ENCODE results near the gene TBX1.
"Not testable (repeated sequence)": the region's sequence is repeated elsewhere in the genome, so short reads cannot be mapped to it uniquely, and the experiment has no call there.

The TBX1 gene

GRCh38 chr22:19784384-19785175 is 24.0 kb downstream of the TBX1 start:
- no peak for DNase-seq (ENCODE audit: low spot score)

- DNase-seq (ENCODE audit: low spot score) = no peak
Measured at GRCh38 chr22:19785461-19786263, 25.1 kb downstream of the TBX1 start.

- no peak for DNase-seq (ENCODE audit: low spot score)
Measured at GRCh38 chr22:19786264-19786585, 25.6 kb downstream of the TBX1 start.

- no peak for DNase-seq (ENCODE audit: low spot score)
Measured at GRCh38 chr22:19786959-19787848, 26.6 kb downstream of the TBX1 start.

- no peak for DNase-seq (ENCODE audit: low spot score)
Measured at GRCh38 chr22:19787849-19788141, 27.2 kb downstream of the TBX1 start.

GRCh38 chr22:19788661-19789225 is 28.2 kb downstream of the TBX1 start:
- no peak for DNase-seq (ENCODE audit: low spot score)

- no peak for DNase-seq (ENCODE audit: low spot score)
Measured at GRCh38 chr22:19789406-19789805, 28.8 kb downstream of the TBX1 start.

- no peak for DNase-seq (ENCODE audit: low spot score)
Measured at GRCh38 chr22:19789828-19790227, 29.2 kb downstream of the TBX1 start.

GRCh38 chr22:19791243-19791642 is 30.7 kb downstream of the TBX1 start:
- no peak for DNase-seq (ENCODE audit: low spot score)

GRCh38 chr22:19791894-19792293 is 31.3 kb downstream of the TBX1 start:
- DNase-seq (ENCODE audit: low spot score) = no peak

GRCh38 chr22:19792383-19792896 is 31.9 kb downstream of the TBX1 start:
- not testable (repeated sequence) for DNase-seq (ENCODE audit: low spot score)

- DNase-seq (ENCODE audit: low spot score) = no peak
Measured at GRCh38 chr22:19793161-19793560, 32.6 kb downstream of the TBX1 start.

- no peak for DNase-seq (ENCODE audit: low spot score)
Measured at GRCh38 chr22:19793661-19794310, 33.2 kb downstream of the TBX1 start.

- no peak for DNase-seq (ENCODE audit: low spot score)
Measured at GRCh38 chr22:19795617-19796008, 35.0 kb downstream of the TBX1 start.

- no peak for DNase-seq (ENCODE audit: low spot score)
Measured at GRCh38 chr22:19796160-19796559, 35.6 kb downstream of the TBX1 start.

- DNase-seq (ENCODE audit: low spot score) = no peak
Measured at GRCh38 chr22:19797086-19798002, 36.8 kb downstream of the TBX1 start.

- DNase-seq (ENCODE audit: low spot score) = no peak
Measured at GRCh38 chr22:19798003-19798665, 37.6 kb downstream of the TBX1 start.

- no peak for DNase-seq (ENCODE audit: low spot score)
Measured at GRCh38 chr22:19798891-19799293, 38.3 kb downstream of the TBX1 start.

GRCh38 chr22:19799322-19800190 is 39.0 kb downstream of the TBX1 start:
- DNase-seq (ENCODE audit: low spot score) = no peak
